Sigmoid colon (tissue), 7 donors: Measurements from ENCODE around the gene EID3. TPM values are rescaled to one million over a fixed set of nuclear protein-coding genes. Genes with fewer than 3 reads are reported as not detected.
A peak's percentile ranks its signal among the peaks of the same experiment; 100 is the strongest.

Source experiments
- DNase-seq: peaks from one replicate; pipeline ENCODE4 v3.0.0-alpha.2; 2019
- H3K27ac ChIP-seq, 4 donors: fragments of 200-600 bp; sonication (generic); one replicate each; pipeline ENCODE4 v1.5.1; 2016 to 2019; ENCODE audit warnings: mild to moderate bottlenecking in 1 of 4
- H3K27me3 ChIP-seq, 3 donors: fragments of 200-600 bp; sonication (generic); one replicate each; pipeline ENCODE4 v1.5.1; 2019; ENCODE audit warnings: mild to moderate bottlenecking in 1 of 3
- H3K36me3 ChIP-seq, 4 donors: fragments of 200-600 bp; sonication (generic); one replicate each; pipeline ENCODE4 v1.5.1; 2016 to 2019
- H3K4me1 ChIP-seq, 4 donors: fragments of 200-600 bp; sonication (generic); one replicate each; pipeline ENCODE4 v1.5.1; 2017 to 2019
- H3K4me3 ChIP-seq, 4 donors: fragments of 200-600 bp; sonication (generic); one replicate each; pipeline ENCODE4 v1.5.1; 2017 to 2019; ENCODE audit warnings: mild to moderate bottlenecking in 2 of 4, moderate library complexity in 1 of 4
- H3K9me3 ChIP-seq, 4 donors: fragments of 200-600 bp in 3 of 4; sonication (generic) in 3 of 4; one replicate each; pipeline versions ENCODE4 v1.5.1 to v1.6.1; 2013 to 2019
- EP300 ChIP-seq, 4 donors: sonication (generic); formaldehyde crosslinking; IDR thresholded peaks; one replicate each; pipeline ENCODE4 v1.6.1; 2017; ENCODE audit warnings: antibody characterized with exemption in 4 of 4
- POLR2A ChIP-seq, 2 donors: fragments of 450-650 bp; IDR thresholded peaks; one replicate each; pipeline ENCODE4 v1.6.1; 2016; ENCODE audit warnings: antibody characterized with exemption in 2 of 2, mild to moderate bottlenecking in 2 of 2, moderate library complexity in 2 of 2
- POLR2AphosphoS5 ChIP-seq, 4 donors: sonication (generic); formaldehyde crosslinking; IDR thresholded peaks; one replicate each; pipeline ENCODE4 v1.6.1; 2017; ENCODE audit warnings: antibody characterized with exemption in 4 of 4
- WGBS, 2 donors: extraction: QIAGEN DNeasy Blood & Tissue Kit; methylation state at CpG; one replicate each; pipeline ENCODE4 v1.1.7; 2013; 5-methylcytosine and 5-hydroxymethylcytosine counted together
- intact Hi-C: fragments of 100-400 bp; cut with DNase I; formaldehyde crosslinking; loops from one replicate; pipeline ENCODE4 v1.15.1; 2023
- polyA plus RNA-seq, 3 donors: library from polyadenylated mRNA; stranded (reverse); fragments of 200-250 nt; gene quantifications; one replicate each; pipeline ENCODE4 v1.2.3, GENCODE V29; 2013
- total RNA-seq, 4 donors: library from RNA; depleted of rRNA; stranded (reverse); fragments of >200 nt; gene quantifications; one replicate each; pipeline ENCODE4 v1.1.0, GENCODE V29; 2016
- TF ChIP-seq, protein P1 (sequence below), 4 experiments: fragments of 450-650 bp in 3 of 4; fragments of 200-600 bp in 1 of 4; IDR thresholded peaks; one replicate each; pipeline ENCODE4 v1.5.1; 2016 to 2019; ENCODE audit warnings: antibody characterized with exemption in 4 of 4, mild to moderate bottlenecking in 3 of 4, moderate library complexity in 2 of 4
- donor health status: healthy with polysubstance abuse.
- donor health status: Bipolar disorder and iron deficiency.
- donor health status: healthy.

The EID3 gene
- total and polyA plus RNA-seq, 7 donors = 0.46 to 21.9 (median 4.6) TPM

DNA sequence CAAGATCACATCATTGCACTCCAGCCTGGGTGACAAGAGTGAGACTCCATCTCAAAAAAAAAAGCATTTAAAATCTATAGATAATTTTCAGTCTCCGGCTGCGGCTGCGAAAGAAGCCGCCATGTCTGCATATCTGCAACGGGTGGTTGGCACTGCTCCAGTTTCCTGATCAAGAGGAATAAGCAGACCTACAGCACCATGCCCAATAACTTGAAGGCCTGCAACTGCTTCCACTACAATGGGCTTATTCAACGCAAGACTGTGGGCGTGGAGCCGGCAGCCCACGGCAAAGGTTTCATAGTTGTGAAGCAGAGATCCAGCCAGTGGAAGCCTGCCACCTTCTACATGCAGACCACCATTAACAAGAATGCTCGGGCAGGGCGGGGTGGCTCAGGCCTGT is 30.6 kb upstream of the EID3 start:
- WGBS, 2 donors = 84 to 93% methylated on average over 11 of the region's 11 CpGs

DNA sequence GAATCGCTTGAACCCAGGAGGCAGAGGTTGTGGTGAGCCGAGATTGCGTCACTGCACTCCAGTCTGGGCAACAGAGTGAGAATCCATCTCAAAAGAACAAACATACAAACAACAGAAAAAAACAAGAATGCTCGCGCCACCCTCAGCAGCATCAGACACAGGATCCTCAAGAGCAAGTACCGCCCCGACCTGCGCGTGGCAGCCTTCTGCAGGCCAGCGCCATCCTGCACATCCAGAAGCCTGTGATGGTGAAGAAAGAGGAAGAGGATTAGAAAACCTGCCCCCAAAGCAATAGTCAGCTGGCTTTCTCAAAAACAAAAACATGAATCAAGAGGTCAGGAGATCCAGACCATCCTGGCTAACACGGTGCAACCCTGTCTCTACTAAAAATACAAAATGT is 30.0 kb upstream of the EID3 start:
- H3K27me3 ChIP-seq = no peaks in the 10 kb centered on the region
- no peak overlapping the region for H3K27ac ChIP-seq
- intact Hi-C loops = no loop called here
- no peaks in the 10 kb centered on the region for H3K9me3 ChIP-seq
- DNase-seq = no peak
- TF ChIP-seq POLR2AphosphoS5 (IDR thresholded peaks at IDR 0.05) (no peak), POLR2A (IDR thresholded peaks at IDR 0.05) (no peak), EP300 (IDR thresholded peaks at IDR 0.05) (no peak)
- TF ChIP-seq, protein P1, sequence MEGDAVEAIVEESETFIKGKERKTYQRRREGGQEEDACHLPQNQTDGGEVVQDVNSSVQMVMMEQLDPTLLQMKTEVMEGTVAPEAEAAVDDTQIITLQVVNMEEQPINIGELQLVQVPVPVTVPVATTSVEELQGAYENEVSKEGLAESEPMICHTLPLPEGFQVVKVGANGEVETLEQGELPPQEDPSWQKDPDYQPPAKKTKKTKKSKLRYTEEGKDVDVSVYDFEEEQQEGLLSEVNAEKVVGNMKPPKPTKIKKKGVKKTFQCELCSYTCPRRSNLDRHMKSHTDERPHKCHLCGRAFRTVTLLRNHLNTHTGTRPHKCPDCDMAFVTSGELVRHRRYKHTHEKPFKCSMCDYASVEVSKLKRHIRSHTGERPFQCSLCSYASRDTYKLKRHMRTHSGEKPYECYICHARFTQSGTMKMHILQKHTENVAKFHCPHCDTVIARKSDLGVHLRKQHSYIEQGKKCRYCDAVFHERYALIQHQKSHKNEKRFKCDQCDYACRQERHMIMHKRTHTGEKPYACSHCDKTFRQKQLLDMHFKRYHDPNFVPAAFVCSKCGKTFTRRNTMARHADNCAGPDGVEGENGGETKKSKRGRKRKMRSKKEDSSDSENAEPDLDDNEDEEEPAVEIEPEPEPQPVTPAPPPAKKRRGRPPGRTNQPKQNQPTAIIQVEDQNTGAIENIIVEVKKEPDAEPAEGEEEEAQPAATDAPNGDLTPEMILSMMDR (IDR thresholded peaks at IDR 0.05) = no peak
- H3K36me3 ChIP-seq = no peaks in the 10 kb centered on the region
- no peak overlapping the region for H3K4me3 ChIP-seq
- WGBS, 2 donors = 93 to 97% methylated on average over 11 of the region's 11 CpGs
- peaks cover 0 to 3% (median 0%) of the 10 kb centered on the region in 4 donors for H3K4me1 ChIP-seq

More for the DNA sequence above, 30.6 kb upstream of the EID3 start:
- no peaks in the 10 kb centered on the region for H3K27me3 ChIP-seq
- no peaks in the 10 kb centered on the region for H3K36me3 ChIP-seq
- H3K4me3 ChIP-seq = no peak overlapping the region
- no peaks in the 10 kb centered on the region for H3K9me3 ChIP-seq
- peaks cover 0 to 3% (median 0%) of the 10 kb centered on the region in 4 donors for H3K4me1 ChIP-seq
- no peak for DNase-seq
- no peak overlapping the region for H3K27ac ChIP-seq
- TF ChIP-seq POLR2A (IDR thresholded peaks at IDR 0.05) (no peak), POLR2AphosphoS5 (IDR thresholded peaks at IDR 0.05) (no peak), EP300 (IDR thresholded peaks at IDR 0.05) (no peak)
- TF ChIP-seq, protein P1 (IDR thresholded peaks at IDR 0.05) = no peak
- intact Hi-C loops = no loop called here

DNA sequence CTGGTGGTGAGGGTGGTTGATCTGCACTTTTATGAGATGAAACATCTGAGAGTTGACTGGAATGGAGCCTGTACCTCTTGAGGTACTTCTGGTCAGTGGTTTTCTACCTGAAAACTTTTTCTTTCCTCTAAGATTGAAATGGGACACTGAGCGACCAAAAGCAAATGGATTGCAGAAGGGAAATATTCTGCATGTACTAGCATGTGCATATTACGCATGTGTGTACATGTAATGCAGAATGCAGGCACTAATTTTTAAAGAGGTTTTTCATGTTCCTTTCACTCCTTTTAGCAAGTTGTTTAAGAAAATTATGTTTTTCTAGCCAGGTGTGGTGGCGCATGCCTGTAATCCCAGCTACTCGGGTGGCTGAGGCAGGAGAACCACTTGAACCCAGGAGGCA is 28.7 kb upstream of the EID3 start:
- Histone ChIP-seq H3K36me3 (no peaks in the 10 kb centered on the region), H3K4me1 (peaks cover 0 to 5% (median 1%) of the 10 kb centered on the region in 4 donors), H3K4me3 (no peak overlapping the region), H3K27ac (no peak overlapping the region), H3K9me3 (no peaks in the 10 kb centered on the region), H3K27me3 (no peaks in the 10 kb centered on the region)
- intact Hi-C loops = loop anchor here (2.0 kb wide), 1 partner anchor 46 kb away; no protein-coding TSS in a partner anchor
- DNase-seq = no peak
- 96 to 97% methylated on average over 4 of the region's 4 CpGs for WGBS, 2 donors
- no peak for TF ChIP-seq POLR2A (IDR thresholded peaks at IDR 0.05)
- no peak for TF ChIP-seq EP300 (IDR thresholded peaks at IDR 0.05)

DNA sequence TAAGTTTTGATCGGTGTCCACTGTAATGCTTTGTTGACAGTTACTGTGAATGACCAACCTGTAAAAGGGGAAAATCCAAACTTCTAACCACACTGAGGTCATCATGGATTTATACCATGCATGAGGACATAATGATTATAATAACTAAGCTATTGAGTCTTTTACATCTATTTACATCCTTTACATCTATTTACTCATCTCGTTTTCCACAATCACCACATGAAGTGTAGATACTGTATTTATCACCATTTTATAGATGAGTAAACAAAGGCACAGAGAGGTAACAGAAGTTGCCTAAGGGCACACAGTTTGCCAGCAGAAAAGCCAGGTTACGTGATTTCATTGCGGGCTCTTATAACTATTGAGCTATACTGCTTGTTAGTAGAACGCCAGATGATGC is 27.9 kb upstream of the EID3 start:
- Histone ChIP-seq H3K36me3 (no peaks in the 10 kb centered on the region), H3K4me1 (peaks cover 0 to 13% (median 9%) of the 10 kb centered on the region in 4 donors), H3K27ac (peak overlapping the region in 1 of 4 donors; percentile 53), H3K27me3 (no peaks in the 10 kb centered on the region), H3K4me3 (peak overlapping the region in 1 of 4 donors; percentile 36), H3K9me3 (no peaks in the 10 kb centered on the region)
- TF ChIP-seq, protein P1 (IDR thresholded peaks at IDR 0.05) = no peak
- TF ChIP-seq POLR2A (IDR thresholded peaks at IDR 0.05) = no peak
- TF ChIP-seq POLR2AphosphoS5 (IDR thresholded peaks at IDR 0.05) = no peak
- no peak for TF ChIP-seq EP300 (IDR thresholded peaks at IDR 0.05)
- intact Hi-C loops = loop anchor here (2.0 kb wide), 1 partner anchor 47 kb away; no protein-coding TSS in a partner anchor
- WGBS, 2 donors = 38 to 58% methylated on average over 5 of the region's 5 CpGs
- DNase-seq = no peak

DNA sequence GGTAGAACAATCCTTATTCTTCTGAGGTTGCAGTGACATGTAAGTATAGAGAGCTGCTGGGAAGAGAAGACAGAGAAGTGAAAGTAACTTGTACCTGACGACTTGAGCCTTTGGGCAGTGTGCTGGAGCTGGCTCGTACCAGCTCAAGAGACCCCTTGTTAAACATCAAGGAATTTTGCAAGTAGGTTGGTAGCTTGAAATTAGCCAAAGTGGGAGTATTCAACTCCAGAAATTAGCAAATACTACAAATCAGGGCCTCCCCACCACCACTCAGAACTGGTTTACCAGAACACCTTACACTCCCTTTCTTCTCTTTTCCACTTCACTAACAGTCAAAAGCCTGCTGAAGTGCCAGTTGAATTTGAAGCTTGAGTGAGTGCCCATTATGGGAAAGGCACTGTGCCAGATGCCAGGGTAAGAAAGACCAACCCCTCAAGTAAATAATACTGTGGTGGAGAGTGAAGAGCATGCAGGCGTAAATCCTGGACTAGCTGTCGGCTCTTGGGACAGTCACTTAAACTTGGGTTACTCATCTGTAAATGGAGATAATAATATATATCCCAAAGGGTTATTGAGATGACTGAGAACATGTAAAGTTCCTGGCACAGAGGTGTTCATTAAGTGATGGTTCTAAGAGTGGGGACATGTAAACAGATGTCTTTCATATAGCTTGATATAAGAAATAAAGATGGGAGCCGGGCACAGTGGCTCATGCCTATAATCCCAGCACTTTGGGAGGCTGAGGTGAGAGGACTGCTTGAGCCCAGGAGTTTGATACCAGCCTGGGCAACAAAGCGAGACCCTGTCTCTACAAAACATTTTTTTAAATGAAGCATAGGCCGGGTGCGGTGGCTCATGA is 27.0 kb upstream of the EID3 start:
- no peak for DNase-seq
- Histone ChIP-seq H3K27ac (peak overlapping the region in 3 of 4 donors; percentile 45 to 53 (median 48)), H3K27me3 (no peaks in the 10 kb centered on the region), H3K9me3 (no peaks in the 10 kb centered on the region), H3K36me3 (no peaks in the 10 kb centered on the region), H3K4me1 (peaks cover 0 to 15% (median 12%) of the 10 kb centered on the region in 4 donors), H3K4me3 (peak overlapping the region in 3 of 4 donors; percentile 5 to 36 (median 20))
- WGBS, 2 donors = 56 to 61% methylated on average over 8 of the region's 8 CpGs
- no peak for TF ChIP-seq POLR2A (IDR thresholded peaks at IDR 0.05)
- no peak for TF ChIP-seq EP300 (IDR thresholded peaks at IDR 0.05)
- TF ChIP-seq POLR2AphosphoS5 (IDR thresholded peaks at IDR 0.05) = no peak
- TF ChIP-seq, protein P1 (IDR thresholded peaks at IDR 0.05) = no peak
- intact Hi-C loops = no loop called here
